ENCODE measurements around the gene MYL6. TPM values are rescaled to one million over a fixed set of nuclear protein-coding genes. Genes with fewer than 3 reads are reported as not detected.

The MYL6 gene
- total RNA-seq, 4 donors from 2014 or later = 1,882 to 4,580 (median 2,293) TPM

- no peak for TF ChIP-seq CTCF (IDR thresholded peaks at IDR 0.05; ENCODE audit: low read depth)
These were observed 14.7 kb downstream of the MYL6 start for GRCh38 chr12:56172839-56173238.

GRCh38 chr12:56178347-56178746, 20.2 kb downstream of the MYL6 start:
- no peak for TF ChIP-seq CTCF (IDR thresholded peaks at IDR 0.05; ENCODE audit: low read depth)

- no peak for TF ChIP-seq CTCF (IDR thresholded peaks at IDR 0.05; ENCODE audit: low read depth)
These were observed 28.8 kb downstream of the MYL6 start for GRCh38 chr12:56186957-56187356.

GRCh38 chr12:56188131-56188777, 30.1 kb downstream of the MYL6 start:
- no peak for TF ChIP-seq CTCF (IDR thresholded peaks at IDR 0.05; ENCODE audit: low read depth)

GRCh38 chr12:56188778-56189098, 30.6 kb downstream of the MYL6 start:
- TF ChIP-seq CTCF (IDR thresholded peaks at IDR 0.05; ENCODE audit: low read depth) = no peak

GRCh38 chr12:56189099-56189917, 31.1 kb downstream of the MYL6 start, which contains the start of gene SMARCC2:
SMARCC2 (minus strand) TSS chr12:56189483; CDS start chr12:56189461, 22 bp downstream.
- TF ChIP-seq CTCF (IDR thresholded peaks at IDR 0.05; ENCODE audit: low read depth) = no peak

- TF ChIP-seq CTCF (IDR thresholded peaks at IDR 0.05; ENCODE audit: low read depth) = no peak
These were observed 31.9 kb downstream of the MYL6 start for GRCh38 chr12:56189918-56190694.
